HG02610 (cell line): Measurements from ENCODE around the gene EIF5A.

Experiments
- ATAC-seq: cut with Tn5 transposase; IDR thresholded peaks from one replicate; pipeline ENCODE4 v1.9.1; 2021; ENCODE audit warnings: mild to moderate bottlenecking, moderate library complexity; ENCODE audit not compliant: unreplicated experiment

Gene EIF5A

GRCh38 chr17:7352910-7353635 is 45.6 kb downstream of the EIF5A start:
- no peak for ATAC-seq

- no peak for ATAC-seq
Observed at GRCh38 chr17:7354262-7354843, 46.9 kb downstream of the EIF5A start.

GRCh38 chr17:7355053-7355452 is 47.6 kb downstream of the EIF5A start, which contains the start of gene TMEM95:
Gene TMEM95, plus strand, starts transcription at chr17:7355156. Its CDS starts 49 bp downstream, at chr17:7355205.
- ATAC-seq: no peak

- no peak for ATAC-seq
Observed at GRCh38 chr17:7355573-7355972, 48.1 kb downstream of the EIF5A start.

- peak; percentile 45 for ATAC-seq
Observed at GRCh38 chr17:7356072-7356549, 48.7 kb downstream of the EIF5A start.

GRCh38 chr17:7356756-7357155 is 49.3 kb downstream of the EIF5A start:
- no peak for ATAC-seq

GRCh38 chr17:7357381-7357780 is 50.0 kb downstream of the EIF5A start:
- no peak for ATAC-seq

GRCh38 chr17:7361906-7362305 is 54.5 kb downstream of the EIF5A start:
- ATAC-seq: no peak
